Esophagus mucosa (tissue), 1 donor: ENCODE measurements around the gene UGT2B10. TPM values are rescaled to one million over a fixed set of nuclear protein-coding genes. Genes with fewer than 3 reads are reported as not detected.

ENCODE experiments used
- ATAC-seq: fragments of 200-7000 bp; cut with Tn5 transposase; one replicate; pipeline ENCODE4 v1.9.1; 2020
- total RNA-seq: library from RNA; stranded (reverse); gene quantifications from one replicate; pipeline ENCODE4 v1.2.4, GENCODE V29; 2023
- donor health status: DM: yes; HTN: yes; CAD: no.

Gene UGT2B10
- total RNA-seq, 1 donor from 2014 or later, result not detected

GRCh38 chr4:68871809-68872642 is 56.2 kb downstream of the UGT2B10 start:
- no peak for ATAC-seq

GRCh38 chr4:68872643-68873502 is 57.1 kb downstream of the UGT2B10 start:
- no peak for ATAC-seq

GRCh38 chr4:68874507-68874906 is 58.7 kb downstream of the UGT2B10 start:
- no peak for ATAC-seq

- ATAC-seq, result no peak
Measured at GRCh38 chr4:68877555-68877954, 61.8 kb downstream of the UGT2B10 start.

GRCh38 chr4:68878048-68878447 is 62.3 kb downstream of the UGT2B10 start:
- ATAC-seq, result no peak

Other genes starting within 250 kb of the UGT2B10 start
- 0.20 TPM for gene UGT2B17, start 239.7 kb upstream of the UGT2B10 start, total RNA-seq
- gene UGT2B15, start 145.3 kb upstream of the UGT2B10 start, total RNA-seq, result not detected
- gene UGT2A3, start 135.8 kb downstream of the UGT2B10 start, total RNA-seq, result not detected